Activated CD4-positive, alpha-beta T cell treated with anti-CD3 and anti-CD28 coated beads for 36 hours (primary cell): ENCODE results near the gene ABHD13. TPM values are rescaled to one million over a fixed set of nuclear protein-coding genes. Genes with fewer than 3 reads are reported as not detected.
A peak's percentile ranks its signal among the peaks of the same experiment; 100 is the strongest.

Experiments used
- ATAC-seq: fragments of 200-7000 bp; cut with Tn5 transposase; one replicate; pipeline ENCODE4 v1.10.0; 2021; ENCODE audit warnings: mild to moderate bottlenecking, moderate library complexity
- CTCF ChIA-PET: fragments of 350-600 bp; sonication (Branson Sonifier 250); formaldehyde crosslinking; loops from one replicate; lab custom pipeline; 2021; ENCODE audit warnings: antibody characterized with exemption; lab: Charles Lee
- POLR2A ChIA-PET: fragments of 350-600 bp; sonication (Branson Sonifier 250); formaldehyde crosslinking; loops from one replicate; lab custom pipeline; 2021; ENCODE audit warnings: antibody characterized with exemption, inconsistent platforms; lab: Charles Lee
- DNase-seq: peaks from one replicate; pipeline ENCODE4 v3.0.0-alpha.2; 2020
- H3K27ac Mint-ChIP-seq: one replicate; pipeline ENCODE4 v1.8.0; 2021; ENCODE audit warnings: mixed read lengths
- H3K27me3 Mint-ChIP-seq: one replicate; pipeline ENCODE4 v1.8.0; 2021; ENCODE audit warnings: mixed read lengths
- H3K36me3 Mint-ChIP-seq: one replicate; pipeline ENCODE4 v1.8.0; 2021; ENCODE audit warnings: low read depth, mixed read lengths
- H3K4me1 Mint-ChIP-seq: one replicate; pipeline ENCODE4 v1.8.0; 2021; ENCODE audit warnings: mixed read lengths
- H3K4me3 Mint-ChIP-seq: one replicate; pipeline ENCODE4 v1.8.0; 2021; ENCODE audit warnings: mild to moderate bottlenecking, moderate library complexity, mixed read lengths
- H3K9me3 Mint-ChIP-seq: one replicate; pipeline ENCODE4 v1.8.0; 2021; ENCODE audit warnings: low read depth, mixed read lengths
- intact Hi-C, 2 experiments: fragments of 100-400 bp; cut with DNase I in 1 of 2; cut with micrococcal nuclease in 1 of 2; formaldehyde crosslinking; loops; one replicate each; pipeline versions ENCODE4 v1.14.2 to v1.15.1; 2022 to 2024; cut with DNase I, micrococcal nuclease
- total RNA-seq, 2 experiments: library from RNA; stranded (reverse); gene quantifications; one replicate each; pipeline ENCODE4 v1.2.3, GENCODE V29; 2021

ABHD13 gene
- total RNA-seq, 2 experiments from 2014 or later, result 3.4 to 4.4 TPM

DNA sequence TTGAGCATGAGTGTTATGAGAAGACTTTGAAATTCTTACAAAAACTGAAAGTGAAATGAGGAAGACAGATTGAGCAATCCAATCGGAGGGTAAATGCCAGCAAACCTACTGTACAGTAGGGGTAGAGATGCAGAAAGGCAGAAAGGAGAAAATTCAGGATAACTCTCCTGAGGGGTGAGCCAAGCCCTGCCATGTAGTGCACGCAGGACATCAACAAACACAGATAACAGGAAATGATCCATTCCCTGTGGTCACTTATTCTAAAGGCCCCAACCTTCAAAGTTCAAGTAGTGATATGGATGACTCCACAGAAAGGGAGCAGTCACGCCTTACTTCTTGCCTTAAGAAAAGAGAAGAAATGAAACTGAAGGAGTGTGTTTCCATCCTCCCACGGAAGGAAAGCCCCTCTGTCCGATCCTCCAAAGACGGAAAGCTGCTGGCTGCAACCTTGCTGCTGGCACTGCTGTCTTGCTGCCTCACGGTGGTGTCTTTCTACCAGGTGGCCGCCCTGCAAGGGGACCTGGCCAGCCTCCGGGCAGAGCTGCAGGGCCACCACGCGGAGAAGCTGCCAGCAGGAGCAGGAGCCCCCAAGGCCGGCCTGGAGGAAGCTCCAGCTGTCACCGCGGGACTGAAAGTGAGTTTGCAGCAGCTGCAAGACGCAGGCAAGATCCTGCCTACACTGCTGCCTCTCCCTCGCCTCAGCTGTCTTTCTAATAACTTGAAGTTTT lies 51.6 kb downstream of the ABHD13 start, which contains the start of gene TNFSF13B:
TSS of gene TNFSF13B (plus strand) at position 118 of the 728 bp plus-strand sequence. CDS start at position 296, 178 bp downstream.
- peak within 1 kb of the TSS; percentile 82 for H3K27ac Mint-ChIP-seq
- DNase-seq, result peak; percentile 77
- H3K36me3 Mint-ChIP-seq, result peaks cover 6% of the 10 kb centered on the region
- intact Hi-C loops, result loop anchor here (1.0 to 2.0 kb wide), 2 partner anchors 43 to 54 kb away; partner anchors contain the start of gene LIG4 (in 1 of the 2)
- H3K4me1 Mint-ChIP-seq, result peaks cover 43% of the 10 kb centered on the region
- peak within 1 kb of the TSS; percentile 72 for H3K4me3 Mint-ChIP-seq
- H3K9me3 Mint-ChIP-seq, result no peaks in the 10 kb centered on the region
- peak; percentile 69 for ATAC-seq
- ChIA-PET CTCF (interaction anchor here (0.6 kb wide), 1 partner anchor 60 kb away, joined by 3 read pairs; no protein-coding TSS in a partner anchor), POLR2A (interaction anchor here (0.6 kb wide), 1 partner anchor 38 kb away, joined by 4 read pairs; no protein-coding TSS in a partner anchor)
- no peaks in the 10 kb centered on the region for H3K27me3 Mint-ChIP-seq

DNA sequence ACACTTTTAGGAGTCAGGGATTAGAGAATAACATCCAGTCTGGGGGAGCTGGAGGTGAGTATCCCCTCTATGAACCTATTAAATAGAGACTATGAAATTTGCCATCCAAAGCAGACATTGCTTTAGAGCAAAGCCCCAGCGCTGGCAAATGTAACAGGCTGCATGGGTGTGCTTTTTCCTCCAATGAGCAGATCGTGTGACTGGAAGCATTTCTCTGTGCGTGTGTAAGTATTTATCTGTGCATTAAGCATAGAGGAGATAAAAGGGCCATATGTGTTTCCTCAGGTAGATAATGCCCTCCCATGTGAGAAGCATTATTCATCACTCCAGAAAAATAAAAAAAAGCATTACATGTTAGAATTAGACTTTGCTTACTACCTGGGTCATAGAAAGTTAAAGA lies 52.2 kb downstream of the ABHD13 start:
- Mint-ChIP-seq H3K27ac (peak overlapping the region; percentile 82), H3K4me3 (peak overlapping the region; percentile 72), H3K4me1 (peaks cover 43% of the 10 kb centered on the region), H3K27me3 (no peaks in the 10 kb centered on the region), H3K9me3 (no peaks in the 10 kb centered on the region), H3K36me3 (peaks cover 4% of the 10 kb centered on the region)
- ATAC-seq (peak; percentile 2), DNase-seq (peak; percentile 10)
- intact Hi-C loops, result no loop called here
- ChIA-PET CTCF (interaction anchor here (0.6 kb wide), 1 partner anchor 61 kb away, joined by 3 read pairs; no protein-coding TSS in a partner anchor), POLR2A (no interaction called here)

DNA sequence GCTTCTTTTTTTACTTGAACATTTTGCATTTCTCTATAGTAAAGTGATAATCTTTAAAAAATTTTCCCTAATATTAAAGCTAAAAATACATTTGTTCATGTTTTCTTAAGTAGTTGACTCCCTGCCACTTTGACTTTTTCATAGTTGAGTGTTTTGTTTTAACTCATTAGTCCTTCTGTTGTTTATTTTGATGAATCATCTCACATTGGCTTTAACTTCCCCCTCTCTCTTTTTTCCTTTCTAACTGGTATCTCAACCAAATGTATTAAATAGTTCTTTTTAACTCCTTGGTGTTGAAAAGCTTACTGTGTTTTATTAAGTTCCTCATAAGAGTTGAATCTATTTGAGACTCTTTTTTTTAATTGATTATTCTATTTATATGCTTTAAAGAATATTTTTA lies 54.1 kb downstream of the ABHD13 start:
- H3K27ac Mint-ChIP-seq, result no peak overlapping the region
- CTCF ChIA-PET, result interaction anchor here (0.5 to 0.9 kb wide), 2 partner anchors 14 to 63 kb away, joined by 3 read pairs; no protein-coding TSS in a partner anchor

DNA sequence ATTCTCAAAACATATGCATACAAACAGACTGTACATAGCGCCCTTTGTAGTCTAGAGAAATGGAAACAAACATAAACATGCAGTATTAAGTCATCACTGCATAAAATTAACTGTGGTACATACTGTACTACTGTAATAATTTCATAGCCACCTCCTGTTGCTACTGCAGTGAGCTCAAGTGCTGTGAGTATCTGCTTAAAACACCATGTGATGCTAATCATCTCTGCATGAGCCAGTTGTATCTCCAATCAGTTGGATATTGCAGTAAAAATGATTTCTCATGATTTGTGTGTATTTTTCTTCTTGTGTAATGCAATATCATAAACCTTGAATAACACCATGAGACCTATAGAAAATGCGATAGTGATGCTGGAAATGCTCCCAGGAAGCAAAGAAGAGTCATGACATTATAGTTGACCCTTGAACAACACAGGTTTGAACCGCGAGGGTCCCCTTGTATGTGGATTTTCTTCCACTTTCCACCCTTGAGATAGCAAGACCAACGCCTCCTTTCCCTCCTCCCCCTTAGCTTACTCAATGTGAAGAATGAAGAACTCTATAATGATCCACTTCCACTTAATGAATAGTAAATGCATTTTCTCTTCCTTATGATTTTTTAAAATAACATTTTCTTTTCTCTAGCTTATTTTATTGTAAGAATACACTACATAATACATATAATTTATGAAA lies 55.4 kb downstream of the ABHD13 start:
- no peak overlapping the region for H3K4me3 Mint-ChIP-seq
- H3K9me3 Mint-ChIP-seq, result no peaks in the 10 kb centered on the region
- no peaks in the 10 kb centered on the region for H3K27me3 Mint-ChIP-seq
- no peaks in the 10 kb centered on the region for H3K36me3 Mint-ChIP-seq
- DNase-seq, result no peak
- ATAC-seq, result no peak
- ChIA-PET POLR2A (no interaction called here), CTCF (no interaction called here)
- H3K27ac Mint-ChIP-seq, result no peak overlapping the region
- intact Hi-C loops, result no loop called here
- H3K4me1 Mint-ChIP-seq, result peaks cover 25% of the 10 kb centered on the region

More for the DNA sequence above, 54.1 kb downstream of the ABHD13 start:
- Mint-ChIP-seq H3K4me3 (no peak overlapping the region), H3K27me3 (no peaks in the 10 kb centered on the region), H3K4me1 (peaks cover 30% of the 10 kb centered on the region), H3K9me3 (no peaks in the 10 kb centered on the region), H3K36me3 (no peaks in the 10 kb centered on the region)
- ATAC-seq (no peak), DNase-seq (no peak)
- POLR2A ChIA-PET, result no interaction called here
- intact Hi-C loops, result no loop called here

DNA sequence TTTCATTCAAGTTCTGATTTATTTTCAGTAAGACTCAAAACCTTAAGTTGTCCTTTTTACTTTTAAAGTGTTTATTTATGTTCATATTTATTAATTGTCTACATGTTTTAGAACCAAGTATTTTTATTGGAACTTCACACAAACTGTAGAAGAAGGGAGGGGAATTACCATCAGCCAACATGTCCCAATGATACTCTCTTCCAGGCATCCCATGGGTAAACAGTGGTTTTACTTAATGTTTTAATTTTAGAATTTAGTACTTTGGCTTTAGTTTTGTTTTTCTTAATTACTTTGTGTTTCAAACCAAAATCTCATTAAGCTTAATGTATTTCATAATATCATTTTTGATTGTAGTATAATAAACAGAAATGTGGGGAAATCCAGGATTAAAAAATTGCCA lies 56.5 kb downstream of the ABHD13 start:
- ChIA-PET CTCF (interaction anchor here (1.1 kb wide), 1 partner anchor 10 kb away, joined by 3 read pairs; no protein-coding TSS in a partner anchor), POLR2A (no interaction called here)
- DNase-seq, result no peak
- Mint-ChIP-seq H3K36me3 (no peaks in the 10 kb centered on the region), H3K27me3 (no peaks in the 10 kb centered on the region), H3K27ac (no peak overlapping the region), H3K4me1 (peaks cover 16% of the 10 kb centered on the region), H3K9me3 (no peaks in the 10 kb centered on the region), H3K4me3 (no peak overlapping the region)
- intact Hi-C loops, result no loop called here
- ATAC-seq, result no peak

DNA sequence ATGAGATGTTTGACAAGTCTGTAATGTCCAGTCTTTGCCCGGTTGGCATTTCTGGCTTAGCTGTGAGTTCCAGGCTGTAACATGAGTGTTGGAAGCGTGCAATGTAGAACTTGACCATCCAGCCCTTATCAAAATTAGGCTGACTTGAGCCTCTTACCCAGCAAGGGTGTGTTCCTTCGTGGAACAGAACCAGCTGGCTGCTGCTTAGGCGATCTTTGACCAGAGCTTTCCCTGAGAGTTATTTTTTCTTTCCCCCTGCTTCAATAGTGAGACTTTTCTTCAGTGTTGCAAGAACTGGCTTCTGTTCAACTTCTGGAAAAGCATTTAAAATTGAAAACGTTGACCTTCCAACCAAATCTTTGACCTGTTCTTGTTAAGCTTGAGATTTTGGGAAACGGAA lies 57.9 kb downstream of the ABHD13 start:
- no peak overlapping the region for H3K27ac Mint-ChIP-seq
- ATAC-seq (no peak), DNase-seq (no peak)
- no peaks in the 10 kb centered on the region for H3K9me3 Mint-ChIP-seq
- no peaks in the 10 kb centered on the region for H3K36me3 Mint-ChIP-seq
- peaks cover 4% of the 10 kb centered on the region for H3K4me1 Mint-ChIP-seq
- ChIA-PET CTCF (interaction anchor here (0.8 to 1.1 kb wide), 2 partner anchors 9 to 579 kb away, joined by 3 to 4 read pairs; no protein-coding TSS in a partner anchor), POLR2A (no interaction called here)
- H3K4me3 Mint-ChIP-seq, result no peak overlapping the region
- intact Hi-C loops, result no loop called here
- no peaks in the 10 kb centered on the region for H3K27me3 Mint-ChIP-seq

DNA sequence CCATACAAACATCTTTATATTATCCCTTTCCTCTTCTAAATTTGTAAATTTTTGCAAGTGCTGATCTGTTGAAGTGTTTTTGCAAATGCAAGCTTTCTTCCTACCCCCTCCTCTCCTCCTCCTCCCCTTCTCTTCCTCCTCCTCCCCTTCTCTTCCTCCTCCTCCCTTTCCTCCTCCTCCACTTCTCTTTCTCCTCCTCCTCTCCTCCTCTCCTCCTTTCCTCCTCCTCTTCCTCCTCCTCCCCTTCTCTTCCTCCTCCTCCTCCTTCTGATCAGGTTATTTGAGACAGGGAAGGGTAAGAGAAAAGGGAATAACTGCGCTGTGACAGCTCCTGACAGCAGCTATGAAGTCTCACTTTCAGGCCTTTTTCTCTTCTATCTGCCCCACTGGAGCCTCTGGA lies 60.3 kb downstream of the ABHD13 start:
- no peaks in the 10 kb centered on the region for H3K36me3 Mint-ChIP-seq
- H3K4me3 Mint-ChIP-seq, result no peak overlapping the region
- DNase-seq, result no peak
- CTCF ChIA-PET, result no interaction called here
- POLR2A ChIA-PET, result interaction anchor here (0.6 kb wide), 1 partner anchor 17 kb away, joined by 3 read pairs; no protein-coding TSS in a partner anchor
- intact Hi-C loops, result no loop called here
- no peaks in the 10 kb centered on the region for H3K9me3 Mint-ChIP-seq
- no peak overlapping the region for H3K27ac Mint-ChIP-seq
- H3K4me1 Mint-ChIP-seq, result no peaks in the 10 kb centered on the region
- ATAC-seq, result no peak
- H3K27me3 Mint-ChIP-seq, result no peaks in the 10 kb centered on the region

DNA sequence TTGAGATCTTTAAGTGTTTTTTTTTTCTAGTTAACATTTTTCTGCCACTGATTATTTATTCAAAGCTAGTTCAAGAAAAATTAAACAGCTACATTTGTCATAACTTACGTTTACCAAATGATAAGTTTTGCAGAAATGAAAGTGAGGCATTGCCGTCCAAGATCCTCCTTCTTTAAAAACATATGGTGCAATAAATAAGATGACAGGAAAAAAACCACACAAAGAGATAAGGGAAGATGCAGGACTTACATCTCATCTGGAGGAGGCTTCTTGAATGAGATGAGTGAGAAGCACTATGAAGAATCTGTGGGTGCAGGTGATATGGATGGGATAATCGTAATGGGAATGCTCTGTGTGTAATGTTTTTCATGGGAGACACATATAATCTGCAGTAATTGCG lies 63.7 kb downstream of the ABHD13 start:
- intact Hi-C loops, result no loop called here
- CTCF ChIA-PET, result no interaction called here
- Mint-ChIP-seq H3K9me3 (no peaks in the 10 kb centered on the region), H3K36me3 (no peaks in the 10 kb centered on the region), H3K27ac (no peak overlapping the region), H3K4me1 (no peaks in the 10 kb centered on the region), H3K27me3 (no peaks in the 10 kb centered on the region), H3K4me3 (no peak overlapping the region)
- ATAC-seq (no peak), DNase-seq (no peak)
- POLR2A ChIA-PET, result no interaction called here

DNA sequence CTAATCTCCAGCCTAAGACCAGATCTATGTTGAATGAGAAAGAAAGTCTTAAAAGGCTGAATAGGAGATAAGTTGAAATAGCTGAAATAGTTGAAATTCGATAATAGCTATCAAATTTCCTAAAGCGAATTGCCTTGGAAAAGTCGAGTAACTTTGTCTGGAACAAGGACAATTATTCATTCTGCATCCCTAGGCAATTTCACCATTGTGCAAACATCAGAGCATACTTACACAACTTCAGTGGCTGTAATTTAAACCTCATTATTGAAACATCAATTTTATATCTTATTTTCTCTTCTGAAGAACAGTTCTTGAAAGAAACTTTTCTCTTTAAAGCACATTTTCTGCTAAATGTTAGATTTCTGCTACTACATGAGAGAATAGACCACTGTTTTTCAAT lies 64.9 kb downstream of the ABHD13 start:
- DNase-seq (no peak), ATAC-seq (no peak)
- H3K36me3 Mint-ChIP-seq, result no peaks in the 10 kb centered on the region
- ChIA-PET CTCF (no interaction called here), POLR2A (no interaction called here)
- no peaks in the 10 kb centered on the region for H3K4me1 Mint-ChIP-seq
- H3K27me3 Mint-ChIP-seq, result no peaks in the 10 kb centered on the region
- intact Hi-C loops, result no loop called here
- H3K4me3 Mint-ChIP-seq, result no peak overlapping the region
- H3K9me3 Mint-ChIP-seq, result no peaks in the 10 kb centered on the region
- H3K27ac Mint-ChIP-seq, result no peak overlapping the region
